ENCODE measurements around the gene ZNF324. TPM values are rescaled to one million over a fixed set of nuclear protein-coding genes. Genes with fewer than 3 reads are reported as not detected.
"Not testable (repeated sequence)": the region's sequence is repeated elsewhere in the genome, so short reads cannot be mapped to it uniquely, and the experiment has no call there.

The ZNF324 gene
- polyA plus RNA-seq: 1 to 10 TPM; 4.0 to 6.0 (median 4.3) TPM

GRCh38 chr19:58466760-58467589 is at the start of gene ZNF324:
TSS of gene ZNF324 (plus strand) at chr19:58467080. CDS start at chr19:58469186, 2,106 bp downstream.
- WGBS, 3 donors: 0 to 1% (median 0%) methylated on average over 60 to 92 of the region's 92 CpGs

GRCh38 chr19:58428617-58429016 is 38.3 kb upstream of the ZNF324 start:
- WGBS, 3 donors: 67 to 97% (median 79%) methylated on average over 1 of the region's 1 CpG
- no peak overlapping the region for H3K27ac ChIP-seq (ENCODE audit: low read depth, low read length)

More at GRCh38 chr19:58466760-58467589, at the start of gene ZNF324:
- peak within 1 kb of the TSS; percentile 26 for H3K27ac ChIP-seq (ENCODE audit: low read depth, low read length)

GRCh38 chr19:58429745-58430144 is 37.1 kb upstream of the ZNF324 start:
- no peak overlapping the region for H3K27ac ChIP-seq (ENCODE audit: low read depth, low read length)

GRCh38 chr19:58434217-58434616 is 32.7 kb upstream of the ZNF324 start:
- no peak overlapping the region for H3K27ac ChIP-seq (ENCODE audit: low read depth, low read length)
- 96 to 99% (median 98%) methylated on average over 2 of the region's 2 CpGs for WGBS, 3 donors

GRCh38 chr19:58439576-58440554 is 27.0 kb upstream of the ZNF324 start, which contains the start of gene ZNF132:
TSS of gene ZNF132 (minus strand) at chr19:58440153. CDS start at chr19:58439821, 332 bp downstream.
- no peak within 1 kb of the TSS for H3K27ac ChIP-seq (ENCODE audit: low read depth, low read length)
- 6 to 7% (median 7%) methylated on average over 59 of the region's 59 CpGs for WGBS, 3 donors

- no peak overlapping the region for H3K27ac ChIP-seq (ENCODE audit: low read depth, low read length)
- WGBS, 3 donors: 9 to 18% (median 18%) methylated on average over 30 to 31 of the region's 31 CpGs
These were observed 26.3 kb upstream of the ZNF324 start for GRCh38 chr19:58440556-58440955.

GRCh38 chr19:58442986-58443385 is 23.9 kb upstream of the ZNF324 start:
- H3K27ac ChIP-seq (ENCODE audit: low read depth, low read length): not testable (repeated sequence)
- WGBS, 3 donors: 86 to 88% (median 88%) methylated on average over 7 of the region's 7 CpGs

GRCh38 chr19:58448860-58449259 is 18.0 kb upstream of the ZNF324 start:
- 71 to 74% (median 71%) methylated on average over 3 of the region's 3 CpGs for WGBS, 3 donors

GRCh38 chr19:58449980-58450379 is 16.9 kb upstream of the ZNF324 start:
- 58 to 63% (median 60%) methylated on average over 5 of the region's 5 CpGs for WGBS, 3 donors

More at GRCh38 chr19:58448860-58449259, 18.0 kb upstream of the ZNF324 start:
- not testable (repeated sequence) for H3K27ac ChIP-seq (ENCODE audit: low read depth, low read length)

GRCh38 chr19:58450856-58451357 is 16.0 kb upstream of the ZNF324 start:
- WGBS, 3 donors: 1 to 8% (median 6%) methylated on average over 11 of the region's 11 CpGs
- no peak overlapping the region for H3K27ac ChIP-seq (ENCODE audit: low read depth, low read length)

More at GRCh38 chr19:58449980-58450379, 16.9 kb upstream of the ZNF324 start:
- not testable (repeated sequence) for H3K27ac ChIP-seq (ENCODE audit: low read depth, low read length)

- H3K27ac ChIP-seq (ENCODE audit: low read depth, low read length): no peak within 1 kb of the TSS
- WGBS, 3 donors: 0 to 1% (median 0%) methylated on average over 74 to 79 of the region's 79 CpGs
These were observed 15.3 kb upstream of the ZNF324 start, which contains the start of gene ZNF324B for GRCh38 chr19:58451358-58452101. TSS of gene ZNF324B (plus strand) at chr19:58451622. CDS start at chr19:58453702, 2,080 bp downstream.

- H3K27ac ChIP-seq (ENCODE audit: low read depth, low read length): no peak overlapping the region
- WGBS, 3 donors: 91 to 94% (median 91%) methylated on average over 6 of the region's 6 CpGs
These were observed 13.1 kb upstream of the ZNF324 start for GRCh38 chr19:58453743-58454142.

- no peak overlapping the region for H3K27ac ChIP-seq (ENCODE audit: low read depth, low read length)
- WGBS, 3 donors: 93 to 96% (median 93%) methylated on average over 19 to 20 of the region's 21 CpGs
These were observed 11.6 kb upstream of the ZNF324 start for GRCh38 chr19:58455306-58455705.

- WGBS, 3 donors: 95 to 97% (median 97%) methylated on average over 35 of the region's 35 CpGs
- no peak overlapping the region for H3K27ac ChIP-seq (ENCODE audit: low read depth, low read length)
These were observed 10.8 kb upstream of the ZNF324 start for GRCh38 chr19:58456111-58456510.

- WGBS, 3 donors: 86 to 91% (median 88%) methylated on average over 2 of the region's 2 CpGs
- H3K27ac ChIP-seq (ENCODE audit: low read depth, low read length): no peak overlapping the region
These were observed 6.8 kb upstream of the ZNF324 start for GRCh38 chr19:58460039-58460438.

- H3K27ac ChIP-seq (ENCODE audit: low read depth, low read length): no peak overlapping the region
- WGBS, 3 donors: 33 to 36% (median 36%) methylated on average over 19 to 20 of the region's 20 CpGs
These were observed 656 bp upstream of the ZNF324 start for GRCh38 chr19:58466089-58466759.

- H3K27ac ChIP-seq (ENCODE audit: low read depth, low read length): no peak overlapping the region
- 55 to 65% (median 62%) methylated on average over 5 of the region's 5 CpGs for WGBS, 3 donors
These were observed 1.4 kb downstream of the ZNF324 start for GRCh38 chr19:58468216-58468839.

Measured in adipose tissue (tissue), 3 donors.